ENCODE results near the gene ZNF664. TPM values are rescaled to one million over a fixed set of nuclear protein-coding genes. Genes with fewer than 3 reads are reported as not detected.

ZNF664 gene
- total RNA-seq, 2 experiments from 2014 or later, result 45.9 to 50.4 TPM

DNA sequence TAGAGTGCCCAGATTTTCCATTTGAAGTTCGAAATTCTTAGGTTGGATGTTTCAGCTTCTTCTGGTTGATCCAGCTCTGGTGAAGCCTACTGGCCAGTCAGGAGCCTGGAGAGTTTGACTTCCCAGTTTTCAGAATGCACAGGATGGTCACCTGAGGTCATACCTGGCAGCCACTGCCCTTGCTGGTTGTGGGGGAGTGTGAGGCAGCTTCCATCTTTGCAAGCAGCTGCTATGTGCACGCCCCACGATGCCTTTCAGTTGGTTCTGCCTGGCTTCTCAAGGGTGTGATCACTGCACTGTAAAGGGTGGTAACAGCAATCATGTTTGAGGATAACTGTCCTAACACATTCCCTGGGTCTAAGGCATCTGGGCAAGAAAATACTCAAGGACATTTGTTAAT, 15.8 kb upstream of the ZNF664 start:
- no peaks in the 10 kb centered on the region for H3K4me1 Mint-ChIP-seq
- DNase-seq (no peak), ATAC-seq (ENCODE audit: low read depth) (no peak)
- H3K36me3 Mint-ChIP-seq, result no peaks in the 10 kb centered on the region
- H3K9me3 Mint-ChIP-seq, result no peaks in the 10 kb centered on the region
- H3K4me3 Mint-ChIP-seq, result no peak overlapping the region
- POLR2A ChIA-PET, result interaction anchor here (1.5 kb wide), 1 partner anchor 15 kb away, joined by 3 read pairs; the partner anchor contains the start of gene CCDC92
- no peak overlapping the region for H3K27ac Mint-ChIP-seq
- no peaks in the 10 kb centered on the region for H3K27me3 Mint-ChIP-seq

DNA sequence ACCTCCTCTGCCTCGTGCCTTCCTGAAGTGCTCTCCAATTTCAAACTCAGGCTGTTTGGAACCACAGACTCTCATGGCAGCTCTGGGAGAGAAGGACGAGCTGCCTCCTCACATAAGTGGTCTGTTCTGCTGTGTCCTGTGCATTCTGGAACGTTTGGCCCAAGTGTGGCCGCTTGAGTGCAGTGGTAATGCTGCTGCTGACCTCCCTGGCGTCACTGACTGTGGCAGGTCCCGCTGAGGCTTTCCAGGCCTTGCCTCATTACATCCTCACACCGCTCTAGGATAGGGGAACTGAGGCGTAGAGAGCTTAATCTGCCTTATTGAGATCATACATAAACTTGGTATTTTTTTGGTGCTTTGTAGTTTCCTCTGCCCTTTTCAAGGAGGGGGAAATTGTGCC, 14.6 kb upstream of the ZNF664 start:
- Mint-ChIP-seq H3K4me1 (no peaks in the 10 kb centered on the region), H3K9me3 (no peaks in the 10 kb centered on the region), H3K4me3 (no peak overlapping the region), H3K36me3 (no peaks in the 10 kb centered on the region), H3K27ac (no peak overlapping the region), H3K27me3 (no peaks in the 10 kb centered on the region)
- no peak for ATAC-seq (ENCODE audit: low read depth)
- POLR2A ChIA-PET, result no interaction called here
- no peak for DNase-seq

GRCh38 chr12:123958876-123959275, 14.1 kb upstream of the ZNF664 start:
- H3K4me3 Mint-ChIP-seq, result no peak overlapping the region
- no peaks in the 10 kb centered on the region for H3K9me3 Mint-ChIP-seq
- no peak overlapping the region for H3K27ac Mint-ChIP-seq
- DNase-seq (no peak), ATAC-seq (ENCODE audit: low read depth) (no peak)
- POLR2A ChIA-PET, result no interaction called here
- H3K4me1 Mint-ChIP-seq, result no peaks in the 10 kb centered on the region
- no peaks in the 10 kb centered on the region for H3K36me3 Mint-ChIP-seq
- no peaks in the 10 kb centered on the region for H3K27me3 Mint-ChIP-seq

DNA sequence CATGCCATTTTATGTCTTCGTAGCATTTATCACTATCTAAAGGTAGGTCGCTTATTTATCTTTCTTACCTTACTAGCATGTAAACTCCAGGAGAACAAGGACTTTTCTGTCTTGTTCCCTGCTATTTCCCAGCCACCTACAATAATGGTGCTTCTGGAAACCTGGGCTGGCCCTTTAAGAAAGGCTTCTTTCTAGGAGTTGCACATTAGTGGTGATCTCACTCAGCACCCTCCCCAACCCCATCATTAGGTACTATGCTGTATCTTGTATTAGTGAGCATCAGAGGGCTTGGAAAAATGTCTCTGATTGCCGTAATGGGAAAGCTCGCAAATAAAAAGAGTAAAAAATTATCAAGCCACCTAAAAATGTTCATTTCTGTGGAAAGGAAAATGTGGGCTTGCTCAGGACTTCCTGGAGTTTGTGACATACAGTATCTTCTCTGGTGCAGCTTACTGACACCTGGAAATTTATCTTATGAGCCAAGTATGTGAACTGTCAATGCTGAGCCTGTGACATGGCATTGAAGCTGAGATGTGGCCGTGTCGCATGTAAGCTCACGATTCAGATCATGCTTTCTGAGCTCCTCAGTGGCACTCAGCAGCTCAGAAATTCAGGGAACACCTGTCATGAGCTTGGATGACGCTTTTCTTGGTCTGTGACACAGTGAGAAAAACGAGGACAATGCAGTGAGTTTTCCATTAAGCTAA, 12.8 kb upstream of the ZNF664 start:
- POLR2A ChIA-PET, result interaction anchor here (1.5 kb wide), 1 partner anchor 11 kb away, joined by 4 read pairs; no protein-coding TSS in a partner anchor
- ATAC-seq (ENCODE audit: low read depth) (no peak), DNase-seq (no peak)
- Mint-ChIP-seq H3K27me3 (no peaks in the 10 kb centered on the region), H3K27ac (no peak overlapping the region), H3K4me3 (no peak overlapping the region), H3K36me3 (no peaks in the 10 kb centered on the region), H3K4me1 (no peaks in the 10 kb centered on the region), H3K9me3 (no peaks in the 10 kb centered on the region)

- Mint-ChIP-seq H3K27me3 (no peaks in the 10 kb centered on the region), H3K4me3 (no peak overlapping the region), H3K27ac (no peak overlapping the region), H3K4me1 (no peaks in the 10 kb centered on the region), H3K9me3 (no peaks in the 10 kb centered on the region), H3K36me3 (no peaks in the 10 kb centered on the region)
- POLR2A ChIA-PET, result interaction anchor here (1.5 kb wide), 1 partner anchor 11 kb away, joined by 4 read pairs; no protein-coding TSS in a partner anchor
- no peak for ATAC-seq (ENCODE audit: low read depth)
- DNase-seq, result no peak
Observed at GRCh38 chr12:123960856-123961255, 12.2 kb upstream of the ZNF664 start.

DNA sequence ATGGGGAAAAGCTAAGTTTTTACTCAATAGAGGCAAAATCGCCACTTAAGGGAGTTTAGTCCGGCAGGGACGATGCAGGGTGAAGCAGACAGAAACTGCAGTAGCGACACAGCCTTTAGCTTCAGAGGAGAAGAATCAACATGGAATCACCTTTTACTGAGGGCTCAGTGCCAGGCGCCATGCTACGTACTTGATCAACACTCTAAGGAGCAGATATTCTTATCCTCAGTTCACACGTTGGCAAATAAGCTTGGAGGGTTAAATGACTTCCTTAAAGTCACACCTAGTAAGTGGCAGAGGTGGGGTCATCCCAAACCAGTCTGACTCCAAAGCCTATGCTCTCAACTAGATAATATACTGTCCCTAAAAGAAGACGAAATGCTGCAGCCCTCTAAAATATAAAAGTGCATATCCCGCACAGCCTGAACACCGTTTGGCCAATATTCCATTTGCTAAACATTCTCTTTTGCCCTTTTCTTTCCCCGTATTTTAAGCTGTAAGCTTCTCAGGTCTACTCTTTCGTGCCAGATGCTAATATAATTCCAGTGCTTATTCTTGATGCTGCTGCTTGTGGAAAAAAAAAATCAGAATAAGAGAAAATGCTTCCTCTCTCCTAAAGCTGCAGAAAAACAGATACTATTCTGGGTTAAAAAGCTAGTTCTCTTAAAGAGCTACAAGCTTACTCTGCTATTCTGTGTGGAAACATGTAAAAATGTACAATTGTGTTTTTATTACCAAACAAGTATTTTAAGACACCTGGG, 11.2 kb upstream of the ZNF664 start:
- Mint-ChIP-seq H3K36me3 (no peaks in the 10 kb centered on the region), H3K4me1 (no peaks in the 10 kb centered on the region), H3K27ac (no peak overlapping the region), H3K9me3 (no peaks in the 10 kb centered on the region), H3K27me3 (no peaks in the 10 kb centered on the region), H3K4me3 (no peak overlapping the region)
- no peak for DNase-seq
- ATAC-seq (ENCODE audit: low read depth), result no peak
- POLR2A ChIA-PET, result no interaction called here

- POLR2A ChIA-PET, result no interaction called here
- H3K27ac Mint-ChIP-seq, result no peak overlapping the region
- no peaks in the 10 kb centered on the region for H3K27me3 Mint-ChIP-seq
- no peak overlapping the region for H3K4me3 Mint-ChIP-seq
- no peaks in the 10 kb centered on the region for H3K4me1 Mint-ChIP-seq
- ATAC-seq (ENCODE audit: low read depth) (no peak), DNase-seq (no peak)
- H3K36me3 Mint-ChIP-seq, result no peaks in the 10 kb centered on the region
- H3K9me3 Mint-ChIP-seq, result no peaks in the 10 kb centered on the region
Observed at GRCh38 chr12:123962513-123962912, 10.5 kb upstream of the ZNF664 start.

DNA sequence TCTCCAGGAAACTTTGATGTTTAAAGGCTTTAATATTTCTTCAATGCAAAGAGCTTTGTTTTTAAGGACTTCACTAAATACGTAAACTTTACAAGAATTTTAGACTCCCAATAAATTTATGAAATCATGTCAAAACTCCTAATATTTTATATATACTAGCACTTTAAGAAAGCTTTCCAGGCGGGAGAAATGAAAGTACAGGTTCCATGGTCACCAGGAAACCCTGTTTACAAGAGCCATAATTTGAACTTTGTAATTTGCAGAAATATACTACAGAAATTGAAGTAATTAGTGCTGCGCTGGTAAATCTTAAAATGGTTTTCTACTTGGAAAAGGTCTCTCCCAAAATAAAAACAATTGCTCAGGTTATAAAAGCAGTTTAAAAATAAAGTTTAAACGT, 9.2 kb upstream of the ZNF664 start:
- no peaks in the 10 kb centered on the region for H3K36me3 Mint-ChIP-seq
- H3K27ac Mint-ChIP-seq, result no peak overlapping the region
- H3K9me3 Mint-ChIP-seq, result no peaks in the 10 kb centered on the region
- no peaks in the 10 kb centered on the region for H3K4me1 Mint-ChIP-seq
- H3K27me3 Mint-ChIP-seq, result no peaks in the 10 kb centered on the region
- DNase-seq (no peak), ATAC-seq (ENCODE audit: low read depth) (no peak)
- H3K4me3 Mint-ChIP-seq, result no peak overlapping the region
- POLR2A ChIA-PET, result no interaction called here

- Mint-ChIP-seq H3K4me1 (no peaks in the 10 kb centered on the region), H3K27me3 (no peaks in the 10 kb centered on the region), H3K4me3 (no peak overlapping the region), H3K27ac (no peak overlapping the region), H3K36me3 (no peaks in the 10 kb centered on the region), H3K9me3 (no peaks in the 10 kb centered on the region)
- POLR2A ChIA-PET, result no interaction called here
- ATAC-seq (ENCODE audit: low read depth) (no peak), DNase-seq (no peak)
Observed at GRCh38 chr12:123965382-123965781, 7.6 kb upstream of the ZNF664 start.

GRCh38 chr12:123966596-123966995, 6.4 kb upstream of the ZNF664 start:
- POLR2A ChIA-PET, result no interaction called here
- no peak overlapping the region for H3K27ac Mint-ChIP-seq
- H3K4me1 Mint-ChIP-seq, result peaks cover 4% of the 10 kb centered on the region

DNA sequence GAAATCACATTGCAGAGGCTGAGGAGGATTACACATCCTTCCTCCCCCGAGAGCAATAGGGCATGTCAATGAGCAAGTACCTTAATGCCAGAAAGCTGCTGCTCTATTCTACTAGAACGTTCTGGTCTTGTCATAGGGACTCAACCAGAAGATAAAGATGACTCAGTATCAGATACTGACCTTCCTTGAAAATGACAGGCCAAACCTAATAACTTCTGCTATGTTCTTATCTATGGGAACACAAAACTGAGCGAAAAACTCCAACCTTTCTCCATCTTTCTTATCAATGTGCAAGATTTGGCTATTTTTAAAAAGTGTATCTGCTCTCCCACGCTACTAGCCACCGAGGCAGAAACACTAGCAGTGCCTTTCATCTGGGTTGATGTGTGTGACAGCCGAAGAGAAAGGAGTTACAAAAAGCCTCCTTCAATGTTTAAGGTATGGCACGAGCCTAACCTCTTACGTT, 5.9 kb upstream of the ZNF664 start:
- Mint-ChIP-seq H3K27ac (no peak overlapping the region), H3K36me3 (peaks cover 2% of the 10 kb centered on the region), H3K4me1 (peaks cover 5% of the 10 kb centered on the region), H3K9me3 (no peaks in the 10 kb centered on the region), H3K27me3 (no peaks in the 10 kb centered on the region), H3K4me3 (no peak overlapping the region)
- POLR2A ChIA-PET, result no interaction called here
- ATAC-seq (ENCODE audit: low read depth), result no peak
- DNase-seq, result no peak

More at GRCh38 chr12:123966596-123966995, 6.4 kb upstream of the ZNF664 start:
- peaks cover 1% of the 10 kb centered on the region for H3K36me3 Mint-ChIP-seq
- no peak for ATAC-seq (ENCODE audit: low read depth)
- no peak for DNase-seq
- H3K9me3 Mint-ChIP-seq, result no peaks in the 10 kb centered on the region
- H3K4me3 Mint-ChIP-seq, result no peak overlapping the region
- no peaks in the 10 kb centered on the region for H3K27me3 Mint-ChIP-seq

GRCh38 chr12:123971449-123971769, 1.6 kb upstream of the ZNF664 start:
- Mint-ChIP-seq H3K27me3 (no peaks in the 10 kb centered on the region), H3K9me3 (no peaks in the 10 kb centered on the region), H3K4me3 (peak overlapping the region; percentile 92), H3K4me1 (peaks cover 15% of the 10 kb centered on the region), H3K27ac (peak overlapping the region; percentile 87), H3K36me3 (peaks cover 7% of the 10 kb centered on the region)
- POLR2A ChIA-PET, result interaction anchor here (0.5 to 1.4 kb wide), 6 partner anchors 11 to 263 kb away, joined by 3 to 8 read pairs (median 3); no protein-coding TSS in a partner anchor
- DNase-seq (no peak), ATAC-seq (ENCODE audit: low read depth) (no peak)

GRCh38 chr12:123971770-123972456, 1.1 kb upstream of the ZNF664 start:
- peak overlapping the region; percentile 87 for H3K27ac Mint-ChIP-seq
- ATAC-seq (ENCODE audit: low read depth) (peak; percentile 8), DNase-seq (peak; percentile 66)
- POLR2A ChIA-PET, result interaction anchor here (0.5 to 1.4 kb wide), 7 partner anchors 12 to 263 kb away, joined by 3 to 8 read pairs (median 3); no protein-coding TSS in a partner anchor
- H3K9me3 Mint-ChIP-seq, result no peaks in the 10 kb centered on the region
- peak overlapping the region; percentile 92 for H3K4me3 Mint-ChIP-seq
- peaks cover 7% of the 10 kb centered on the region for H3K36me3 Mint-ChIP-seq
- peaks cover 15% of the 10 kb centered on the region for H3K4me1 Mint-ChIP-seq
- no peaks in the 10 kb centered on the region for H3K27me3 Mint-ChIP-seq
